CD4-positive, CD25-positive, alpha-beta regulatory T cell (primary cell): ENCODE measurements around the gene TXNL4B. TPM values are rescaled to one million over a fixed set of nuclear protein-coding genes. Genes with fewer than 3 reads are reported as not detected.
"Not testable (repeated sequence)": the region's sequence is repeated elsewhere in the genome, so short reads cannot be mapped to it uniquely, and the experiment has no call there.

Experiments
- ATAC-seq, 2 donors: fragments of 150-1000 bp; cut with Tn5 transposase; one replicate each; pipeline ENCODE4 v1.10.0; 2021; ENCODE audit warnings: low read depth in 2 of 2, moderate number of reproducible peaks in 2 of 2, moderate library complexity in 1 of 2
- DNase-seq, 3 donors: peaks; one replicate each; pipeline versions ENCODE4 v3.0.0 to v3.0.0-alpha.2; 2012 to 2022; ENCODE audit warnings: mixed read lengths in 1 of 3
- H3K27ac ChIP-seq: one replicate; pipeline ENCODE4 v1.7.0; 2013; ENCODE audit warnings: mild to moderate bottlenecking, low read length; ENCODE audit not compliant: insufficient read depth, poor library complexity, severe bottlenecking
- H3K27me3 ChIP-seq: one replicate; pipeline ENCODE4 v1.7.0; 2013; ENCODE audit warnings: low read length; ENCODE audit not compliant: control insufficient read depth, insufficient read depth
- H3K36me3 ChIP-seq: one replicate; pipeline ENCODE4 v1.7.0; 2013; ENCODE audit warnings: mild to moderate bottlenecking, low read length, moderate library complexity; ENCODE audit not compliant: control insufficient read depth, insufficient read depth
- H3K4me1 ChIP-seq: 2 replicates; pipeline ENCODE4 v1.7.0; 2013; ENCODE audit warnings: mild to moderate bottlenecking, low read length; ENCODE audit not compliant: insufficient read depth, control insufficient read depth, poor library complexity, severe bottlenecking
- H3K4me3 ChIP-seq: one replicate; pipeline ENCODE4 v1.7.0; 2013; ENCODE audit warnings: low read depth, mild to moderate bottlenecking, low read length, moderate library complexity
- H3K9me3 ChIP-seq, 2 experiments: 1 replicate in 1 of 2; 2 replicates in 1 of 2; pipeline ENCODE4 v1.7.0; 2013; ENCODE audit warnings: low read length in 2 of 2, mild to moderate bottlenecking in 1 of 2, moderate library complexity in 1 of 2; ENCODE audit not compliant: control insufficient read depth in 2 of 2
- H3K27ac Mint-ChIP-seq, 3 donors: one replicate each; pipeline ENCODE4 v1.8.0; 2020 to 2022; ENCODE audit warnings: mild to moderate bottlenecking in 3 of 3, mixed read lengths in 3 of 3, moderate library complexity in 2 of 3
- H3K27me3 Mint-ChIP-seq: one replicate; pipeline ENCODE4 v1.8.0; 2022; ENCODE audit warnings: mild to moderate bottlenecking, mixed read lengths
- H3K36me3 Mint-ChIP-seq: one replicate; pipeline ENCODE4 v1.8.0; 2020; ENCODE audit warnings: mixed read lengths
- H3K4me1 Mint-ChIP-seq, 4 donors: one replicate each; pipeline ENCODE4 v1.8.0; 2020 to 2022; ENCODE audit warnings: mixed read lengths in 4 of 4, mild to moderate bottlenecking in 1 of 4
- H3K4me3 Mint-ChIP-seq, 4 donors: one replicate each; pipeline ENCODE4 v1.8.0; 2020 to 2022; ENCODE audit warnings: mild to moderate bottlenecking in 4 of 4, mixed read lengths in 4 of 4, moderate library complexity in 3 of 4
- H3K9me3 Mint-ChIP-seq, 7 donors: one replicate each; pipeline ENCODE4 v1.8.0; 2020 to 2022; ENCODE audit warnings: mixed read lengths in 7 of 7, mild to moderate bottlenecking in 3 of 7, moderate library complexity in 2 of 7
- polyA plus RNA-seq, 4 donors: library from polyadenylated mRNA; unstranded; fragments of 300-500 nt; fragmentation: Illumina TruSeq; gene quantifications; one replicate each; pipeline ENCODE4 v1.2.3, GENCODE V29; 2021
- total RNA-seq: library from RNA; stranded (reverse); gene quantifications from one replicate; pipeline ENCODE4 v1.2.3, GENCODE V29; 2022

TXNL4B gene
- total and polyA plus RNA-seq, 5 donors from 2014 or later = 12.8 to 18.5 (median 16.2) TPM

GRCh38 chr16:72083778-72084404 is 9.5 kb downstream of the TXNL4B start:
- no peak overlapping the region for H3K27ac ChIP-seq
- ATAC-seq (no peak), DNase-seq (no peak)
- no peaks in the 10 kb centered on the region for H3K27me3 ChIP-seq
- Mint-ChIP-seq H3K27me3 (no peaks in the 10 kb centered on the region), H3K36me3 (peaks cover 35% of the 10 kb centered on the region), H3K4me1 (peaks cover 0 to 7% (median 1%) of the 10 kb centered on the region in 4 donors), H3K4me3 (no peak overlapping the region), H3K27ac (no peak overlapping the region), H3K9me3 (peaks cover 0 to 8% (median 2%) of the 10 kb centered on the region in 7 donors)
- H3K4me1 ChIP-seq = no peaks in the 10 kb centered on the region
- peaks cover 4 to 9% of the 10 kb centered on the region in 2 experiments for H3K9me3 ChIP-seq
- H3K36me3 ChIP-seq = peaks cover 40% of the 10 kb centered on the region
- no peak overlapping the region for H3K4me3 ChIP-seq

DNA sequence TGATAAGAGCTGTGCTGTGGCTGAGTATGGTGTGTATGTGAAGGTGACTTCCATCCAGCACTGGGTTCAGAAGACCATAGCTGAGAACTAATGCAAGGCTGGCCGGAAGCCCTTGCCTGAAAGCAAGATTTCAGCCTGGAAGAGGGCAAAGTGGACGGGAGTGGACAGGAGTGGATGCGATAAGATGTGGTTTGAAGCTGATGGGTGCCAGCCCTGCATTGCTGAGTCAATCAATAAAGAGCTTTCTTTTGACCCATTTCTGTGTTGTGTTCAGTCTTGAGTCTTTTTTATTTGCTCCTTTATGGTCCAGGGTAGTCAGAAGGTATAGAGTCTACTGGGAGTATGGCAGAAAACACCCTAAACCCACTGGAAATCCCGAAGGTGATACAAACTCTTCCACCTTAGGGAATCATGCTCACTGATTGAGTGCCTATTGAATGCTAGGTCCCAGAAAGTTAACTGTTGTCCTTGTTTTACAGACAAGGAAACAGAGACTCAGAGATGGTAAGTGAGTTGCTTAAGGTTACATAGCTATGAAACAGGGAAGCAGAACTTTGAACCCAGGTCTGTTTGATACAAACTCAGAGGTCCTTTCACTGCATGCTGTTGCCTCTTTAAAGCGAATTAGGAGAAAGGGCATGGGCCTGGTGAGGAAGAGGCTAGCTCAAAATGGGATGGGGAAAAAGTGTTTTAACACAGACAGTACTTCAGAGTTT is 16.3 kb downstream of the TXNL4B start:
- H3K9me3 ChIP-seq, H3K36me3 Mint-ChIP-seq, H3K27ac ChIP-seq, H3K27ac Mint-ChIP-seq, H3K9me3 Mint-ChIP-seq, H3K4me3 ChIP-seq, H3K27me3 Mint-ChIP-seq, H3K27me3 ChIP-seq, H3K36me3 ChIP-seq, ATAC-seq, H3K4me1 ChIP-seq, H3K4me1 Mint-ChIP-seq, H3K4me3 Mint-ChIP-seq, DNase-seq: not testable (repeated sequence)

DNA sequence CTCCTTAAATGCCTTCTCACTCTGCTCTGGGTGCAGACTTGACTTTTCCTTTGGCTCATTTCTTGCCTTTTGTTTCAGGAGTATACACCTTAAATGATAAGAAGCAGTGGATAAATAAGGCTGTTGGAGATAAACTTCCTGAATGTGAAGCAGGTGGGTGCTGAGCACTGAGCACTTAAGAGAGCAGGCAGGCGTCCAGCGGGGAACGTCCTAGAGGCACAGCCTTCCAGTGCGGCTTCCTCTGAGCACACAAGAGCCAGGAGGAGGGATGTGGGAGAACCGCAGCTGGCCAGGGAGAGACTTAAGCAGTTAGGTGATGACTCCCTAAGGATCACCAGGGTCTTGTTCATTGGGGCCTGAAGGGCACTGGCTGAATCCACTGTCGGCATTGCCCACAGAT is 18.4 kb downstream of the TXNL4B start:
- H3K4me1 ChIP-seq, H3K4me3 Mint-ChIP-seq, H3K36me3 Mint-ChIP-seq, H3K9me3 Mint-ChIP-seq, H3K36me3 ChIP-seq, H3K27me3 ChIP-seq, H3K27ac Mint-ChIP-seq, DNase-seq, H3K4me3 ChIP-seq, H3K9me3 ChIP-seq, H3K4me1 Mint-ChIP-seq, H3K27me3 Mint-ChIP-seq, H3K27ac ChIP-seq, ATAC-seq: not testable (repeated sequence)

DNA sequence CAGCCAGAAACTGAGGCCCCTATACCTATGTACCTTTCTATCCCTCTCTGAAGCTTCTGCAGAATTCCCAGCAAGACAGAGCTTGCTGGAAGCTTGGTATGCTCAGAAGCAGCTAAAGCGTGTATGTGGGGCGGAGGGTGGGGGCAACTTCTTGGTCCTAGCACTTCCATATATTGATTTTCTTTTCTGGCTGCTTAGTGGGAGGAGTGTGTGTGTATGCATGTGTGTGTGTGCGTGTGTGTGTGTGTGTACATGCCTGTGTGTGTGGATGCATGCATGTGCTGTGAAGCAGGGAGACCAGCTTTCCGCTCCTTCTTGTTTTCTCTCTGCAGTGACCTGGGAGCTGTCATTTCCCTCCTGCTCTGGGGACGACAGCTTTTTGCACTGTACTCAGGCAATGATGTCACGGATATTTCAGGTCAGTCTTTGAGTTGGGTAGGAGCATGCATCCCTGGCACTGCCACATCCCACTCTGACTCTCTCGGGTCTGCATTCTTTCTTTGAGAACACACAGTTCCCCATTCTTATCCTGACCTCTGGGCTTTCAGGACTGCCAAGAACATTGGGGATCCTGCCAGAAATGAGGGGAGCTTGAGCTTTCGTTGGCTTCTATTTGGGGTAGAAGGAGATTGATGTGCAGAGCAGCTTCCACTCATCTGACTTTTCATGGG is 19.7 kb downstream of the TXNL4B start:
- Mint-ChIP-seq H3K27ac (no peak overlapping the region), H3K9me3 (no peaks in the 10 kb centered on the region), H3K27me3 (no peaks in the 10 kb centered on the region), H3K36me3 (no peaks in the 10 kb centered on the region), H3K4me1 (no peaks in the 10 kb centered on the region), H3K4me3 (no peak overlapping the region)
- Histone ChIP-seq H3K36me3 (no peaks in the 10 kb centered on the region), H3K27ac (no peak overlapping the region), H3K4me3 (no peak overlapping the region), H3K4me1 (no peaks in the 10 kb centered on the region), H3K9me3 (no peaks in the 10 kb centered on the region), H3K27me3 (no peaks in the 10 kb centered on the region)
- no peak for ATAC-seq
- DNase-seq = no peak

GRCh38 chr16:72072514-72073342 is 20.7 kb downstream of the TXNL4B start:
- H3K27ac ChIP-seq = no peak overlapping the region
- ATAC-seq (no peak), DNase-seq (no peak)
- Mint-ChIP-seq H3K4me3 (no peak overlapping the region), H3K27ac (no peak overlapping the region), H3K4me1 (no peaks in the 10 kb centered on the region), H3K27me3 (no peaks in the 10 kb centered on the region), H3K9me3 (no peaks in the 10 kb centered on the region), H3K36me3 (no peaks in the 10 kb centered on the region)
- H3K36me3 ChIP-seq = no peaks in the 10 kb centered on the region
- H3K27me3 ChIP-seq = no peaks in the 10 kb centered on the region
- H3K4me1 ChIP-seq = no peaks in the 10 kb centered on the region
- no peaks in the 10 kb centered on the region for H3K9me3 ChIP-seq
- H3K4me3 ChIP-seq = no peak overlapping the region

GRCh38 chr16:72068930-72069329 is 24.5 kb downstream of the TXNL4B start:
- Histone ChIP-seq H3K4me3 (no peak overlapping the region), H3K4me1 (no peaks in the 10 kb centered on the region), H3K9me3 (no peaks in the 10 kb centered on the region), H3K27ac (no peak overlapping the region), H3K27me3 (no peaks in the 10 kb centered on the region), H3K36me3 (no peaks in the 10 kb centered on the region)
- Mint-ChIP-seq H3K36me3 (peaks cover 8% of the 10 kb centered on the region), H3K27ac (no peak overlapping the region), H3K4me1 (no peaks in the 10 kb centered on the region), H3K4me3 (no peak overlapping the region), H3K9me3 (no peaks in the 10 kb centered on the region), H3K27me3 (no peaks in the 10 kb centered on the region)
- no peak for ATAC-seq
- no peak for DNase-seq

DNA sequence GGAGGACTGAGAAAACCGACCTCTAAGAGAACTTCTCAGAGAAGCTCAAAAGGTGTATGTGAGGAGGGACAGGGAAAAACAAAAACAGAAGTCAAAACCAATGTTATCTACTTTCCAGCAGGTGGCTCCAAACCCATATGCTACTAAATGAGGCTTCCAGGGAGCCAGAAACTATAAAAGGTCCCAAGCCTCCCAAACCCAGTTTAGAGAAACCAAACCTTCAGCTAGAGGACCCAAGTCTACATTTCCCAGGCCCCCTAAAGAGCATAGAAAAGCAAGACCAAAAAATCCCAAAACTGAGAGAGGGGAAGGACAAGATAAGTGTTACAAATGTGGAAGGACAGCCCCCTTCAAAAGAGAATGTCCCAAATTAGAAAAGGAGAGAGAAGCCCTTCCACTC is 26.7 kb downstream of the TXNL4B start:
- H3K9me3 Mint-ChIP-seq = no peaks in the 10 kb centered on the region
- no peak for ATAC-seq

More for the DNA sequence above, 26.7 kb downstream of the TXNL4B start:
- Histone ChIP-seq H3K4me1 (no peaks in the 10 kb centered on the region), H3K27me3 (no peaks in the 10 kb centered on the region), H3K27ac (no peak overlapping the region), H3K36me3 (no peaks in the 10 kb centered on the region), H3K9me3 (no peaks in the 10 kb centered on the region), H3K4me3 (no peak overlapping the region)
- peak in 2 of 3 donors; percentile 27 to 46 for DNase-seq
- no peak overlapping the region for H3K27ac Mint-ChIP-seq
- H3K27me3 Mint-ChIP-seq = no peaks in the 10 kb centered on the region
- H3K4me1 Mint-ChIP-seq = no peaks in the 10 kb centered on the region
- H3K36me3 Mint-ChIP-seq = peaks cover 8% of the 10 kb centered on the region
- no peak overlapping the region for H3K4me3 Mint-ChIP-seq
